ENCODE results near the gene NMT1. TPM values are rescaled to one million over a fixed set of nuclear protein-coding genes. Genes with fewer than 3 reads are reported as not detected.

The NMT1 gene
- total and polyA plus RNA-seq, 2 of the 13 experiments (the other 11 are each of a cell fraction or from before 2014, with no cell fraction given) = 75.7 to 142 TPM

DNA sequence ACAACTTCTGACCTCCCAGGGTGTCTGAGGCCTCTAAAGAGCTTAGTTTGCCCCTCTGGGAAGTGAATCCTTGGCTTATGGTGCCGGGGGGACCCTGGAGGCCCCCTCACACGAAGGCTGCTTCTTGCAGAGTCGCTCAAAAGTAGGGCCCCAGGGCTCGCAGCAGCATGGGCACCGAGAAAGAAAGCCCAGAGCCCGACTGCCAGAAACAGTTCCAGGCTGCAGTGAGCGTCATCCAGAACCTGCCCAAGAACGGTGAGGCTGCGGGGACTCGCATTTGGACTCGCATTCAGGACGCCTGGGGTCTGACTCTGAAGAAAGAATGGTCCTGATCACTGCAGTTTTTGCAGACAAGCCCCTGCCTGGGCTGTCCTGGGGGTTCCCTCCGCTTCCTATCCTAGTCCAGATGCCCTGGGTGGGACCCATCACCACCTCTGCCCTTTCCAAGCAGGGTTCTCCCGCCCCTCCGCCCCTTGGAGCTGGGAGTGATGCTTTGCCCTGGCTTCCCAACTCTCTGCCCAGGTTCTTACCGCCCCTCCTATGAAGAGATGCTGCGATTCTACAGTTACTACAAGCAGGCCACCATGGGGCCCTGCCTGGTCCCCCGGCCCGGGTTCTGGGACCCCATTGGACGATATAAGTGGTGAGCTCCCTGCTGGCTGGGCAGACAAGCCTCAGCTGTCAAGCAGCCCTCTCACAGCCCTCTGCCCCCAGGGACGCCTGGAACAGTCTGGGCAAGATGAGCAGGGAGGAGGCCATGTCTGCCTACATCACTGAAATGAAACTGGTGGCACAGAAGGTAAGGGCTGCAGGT lies 75.1 kb downstream of the NMT1 start (continued):
- TF ChIP-seq, protein P1, sequence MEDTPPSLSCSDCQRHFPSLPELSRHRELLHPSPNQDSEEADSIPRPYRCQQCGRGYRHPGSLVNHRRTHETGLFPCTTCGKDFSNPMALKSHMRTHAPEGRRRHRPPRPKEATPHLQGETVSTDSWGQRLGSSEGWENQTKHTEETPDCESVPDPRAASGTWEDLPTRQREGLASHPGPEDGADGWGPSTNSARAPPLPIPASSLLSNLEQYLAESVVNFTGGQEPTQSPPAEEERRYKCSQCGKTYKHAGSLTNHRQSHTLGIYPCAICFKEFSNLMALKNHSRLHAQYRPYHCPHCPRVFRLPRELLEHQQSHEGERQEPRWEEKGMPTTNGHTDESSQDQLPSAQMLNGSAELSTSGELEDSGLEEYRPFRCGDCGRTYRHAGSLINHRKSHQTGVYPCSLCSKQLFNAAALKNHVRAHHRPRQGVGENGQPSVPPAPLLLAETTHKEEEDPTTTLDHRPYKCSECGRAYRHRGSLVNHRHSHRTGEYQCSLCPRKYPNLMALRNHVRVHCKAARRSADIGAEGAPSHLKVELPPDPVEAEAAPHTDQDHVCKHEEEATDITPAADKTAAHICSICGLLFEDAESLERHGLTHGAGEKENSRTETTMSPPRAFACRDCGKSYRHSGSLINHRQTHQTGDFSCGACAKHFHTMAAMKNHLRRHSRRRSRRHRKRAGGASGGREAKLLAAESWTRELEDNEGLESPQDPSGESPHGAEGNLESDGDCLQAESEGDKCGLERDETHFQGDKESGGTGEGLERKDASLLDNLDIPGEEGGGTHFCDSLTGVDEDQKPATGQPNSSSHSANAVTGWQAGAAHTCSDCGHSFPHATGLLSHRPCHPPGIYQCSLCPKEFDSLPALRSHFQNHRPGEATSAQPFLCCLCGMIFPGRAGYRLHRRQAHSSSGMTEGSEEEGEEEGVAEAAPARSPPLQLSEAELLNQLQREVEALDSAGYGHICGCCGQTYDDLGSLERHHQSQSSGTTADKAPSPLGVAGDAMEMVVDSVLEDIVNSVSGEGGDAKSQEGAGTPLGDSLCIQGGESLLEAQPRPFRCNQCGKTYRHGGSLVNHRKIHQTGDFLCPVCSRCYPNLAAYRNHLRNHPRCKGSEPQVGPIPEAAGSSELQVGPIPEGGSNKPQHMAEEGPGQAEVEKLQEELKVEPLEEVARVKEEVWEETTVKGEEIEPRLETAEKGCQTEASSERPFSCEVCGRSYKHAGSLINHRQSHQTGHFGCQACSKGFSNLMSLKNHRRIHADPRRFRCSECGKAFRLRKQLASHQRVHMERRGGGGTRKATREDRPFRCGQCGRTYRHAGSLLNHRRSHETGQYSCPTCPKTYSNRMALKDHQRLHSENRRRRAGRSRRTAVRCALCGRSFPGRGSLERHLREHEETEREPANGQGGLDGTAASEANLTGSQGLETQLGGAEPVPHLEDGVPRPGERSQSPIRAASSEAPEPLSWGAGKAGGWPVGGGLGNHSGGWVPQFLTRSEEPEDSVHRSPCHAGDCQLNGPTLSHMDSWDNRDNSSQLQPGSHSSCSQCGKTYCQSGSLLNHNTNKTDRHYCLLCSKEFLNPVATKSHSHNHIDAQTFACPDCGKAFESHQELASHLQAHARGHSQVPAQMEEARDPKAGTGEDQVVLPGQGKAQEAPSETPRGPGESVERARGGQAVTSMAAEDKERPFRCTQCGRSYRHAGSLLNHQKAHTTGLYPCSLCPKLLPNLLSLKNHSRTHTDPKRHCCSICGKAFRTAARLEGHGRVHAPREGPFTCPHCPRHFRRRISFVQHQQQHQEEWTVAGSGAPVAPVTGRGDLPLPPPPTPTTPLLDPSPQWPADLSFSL (CRISPR knock-in tag; IDR thresholded peaks at IDR 0.05) = no peak
- TF ChIP-seq SAFB2 (CRISPR knock-in tag; IDR thresholded peaks at IDR 0.05; ENCODE audit: borderline replicate concordance, low read depth) (0 out of 2 replicates have a peak, but pooled peaks have one; percentile 9), KLF13 (CRISPR knock-in tag; IDR thresholded peaks at IDR 0.05) (0 out of 2 replicates have a peak, but pooled peaks have one; percentile 31), WIZ (CRISPR knock-in tag; IDR thresholded peaks at IDR 0.05) (peak; percentile 63), ZNF256 (CRISPR knock-in tag; conservative IDR thresholded peaks at IDR 0.05) (peak; percentile 8; the same call in 1 of the 2 replicates), SRY (CRISPR knock-in tag; IDR thresholded peaks at IDR 0.05) (no peak), ZNF224 (CRISPR knock-in tag; IDR thresholded peaks at IDR 0.05) (0 out of 2 replicates have a peak, but pooled peaks have one; percentile 73), KMT2A (CRISPR knock-in tag; IDR thresholded peaks at IDR 0.05) (no peak), ZNF891 (CRISPR knock-in tag; IDR thresholded peaks at IDR 0.05) (peak; percentile 66; the same call in 1 of the 2 replicates), MED13 (CRISPR knock-in tag; IDR thresholded peaks at IDR 0.05) (0 out of 2 replicates have a peak, but pooled peaks have one; percentile 13), DRAP1 (CRISPR knock-in tag; IDR thresholded peaks at IDR 0.05) (no peak), SP2 (CRISPR knock-in tag; IDR thresholded peaks at IDR 0.05) (no peak), RXRA (CRISPR knock-in tag; IDR thresholded peaks at IDR 0.05) (peak; percentile 5; the same call in 1 of the 2 replicates)
- TF ChIP-seq, protein P2, sequence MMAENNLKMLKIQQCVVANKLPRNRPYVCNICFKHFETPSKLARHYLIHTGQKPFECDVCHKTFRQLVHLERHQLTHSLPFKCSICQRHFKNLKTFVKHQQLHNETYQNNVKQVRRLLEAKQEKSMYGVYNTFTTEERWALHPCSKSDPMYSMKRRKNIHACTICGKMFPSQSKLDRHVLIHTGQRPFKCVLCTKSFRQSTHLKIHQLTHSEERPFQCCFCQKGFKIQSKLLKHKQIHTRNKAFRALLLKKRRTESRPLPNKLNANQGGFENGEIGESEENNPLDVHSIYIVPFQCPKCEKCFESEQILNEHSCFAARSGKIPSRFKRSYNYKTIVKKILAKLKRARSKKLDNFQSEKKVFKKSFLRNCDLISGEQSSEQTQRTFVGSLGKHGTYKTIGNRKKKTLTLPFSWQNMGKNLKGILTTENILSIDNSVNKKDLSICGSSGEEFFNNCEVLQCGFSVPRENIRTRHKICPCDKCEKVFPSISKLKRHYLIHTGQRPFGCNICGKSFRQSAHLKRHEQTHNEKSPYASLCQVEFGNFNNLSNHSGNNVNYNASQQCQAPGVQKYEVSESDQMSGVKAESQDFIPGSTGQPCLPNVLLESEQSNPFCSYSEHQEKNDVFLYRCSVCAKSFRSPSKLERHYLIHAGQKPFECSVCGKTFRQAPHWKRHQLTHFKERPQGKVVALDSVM (CRISPR knock-in tag; IDR thresholded peaks at IDR 0.05) = no peak
- TF ChIP-seq, protein P3, sequence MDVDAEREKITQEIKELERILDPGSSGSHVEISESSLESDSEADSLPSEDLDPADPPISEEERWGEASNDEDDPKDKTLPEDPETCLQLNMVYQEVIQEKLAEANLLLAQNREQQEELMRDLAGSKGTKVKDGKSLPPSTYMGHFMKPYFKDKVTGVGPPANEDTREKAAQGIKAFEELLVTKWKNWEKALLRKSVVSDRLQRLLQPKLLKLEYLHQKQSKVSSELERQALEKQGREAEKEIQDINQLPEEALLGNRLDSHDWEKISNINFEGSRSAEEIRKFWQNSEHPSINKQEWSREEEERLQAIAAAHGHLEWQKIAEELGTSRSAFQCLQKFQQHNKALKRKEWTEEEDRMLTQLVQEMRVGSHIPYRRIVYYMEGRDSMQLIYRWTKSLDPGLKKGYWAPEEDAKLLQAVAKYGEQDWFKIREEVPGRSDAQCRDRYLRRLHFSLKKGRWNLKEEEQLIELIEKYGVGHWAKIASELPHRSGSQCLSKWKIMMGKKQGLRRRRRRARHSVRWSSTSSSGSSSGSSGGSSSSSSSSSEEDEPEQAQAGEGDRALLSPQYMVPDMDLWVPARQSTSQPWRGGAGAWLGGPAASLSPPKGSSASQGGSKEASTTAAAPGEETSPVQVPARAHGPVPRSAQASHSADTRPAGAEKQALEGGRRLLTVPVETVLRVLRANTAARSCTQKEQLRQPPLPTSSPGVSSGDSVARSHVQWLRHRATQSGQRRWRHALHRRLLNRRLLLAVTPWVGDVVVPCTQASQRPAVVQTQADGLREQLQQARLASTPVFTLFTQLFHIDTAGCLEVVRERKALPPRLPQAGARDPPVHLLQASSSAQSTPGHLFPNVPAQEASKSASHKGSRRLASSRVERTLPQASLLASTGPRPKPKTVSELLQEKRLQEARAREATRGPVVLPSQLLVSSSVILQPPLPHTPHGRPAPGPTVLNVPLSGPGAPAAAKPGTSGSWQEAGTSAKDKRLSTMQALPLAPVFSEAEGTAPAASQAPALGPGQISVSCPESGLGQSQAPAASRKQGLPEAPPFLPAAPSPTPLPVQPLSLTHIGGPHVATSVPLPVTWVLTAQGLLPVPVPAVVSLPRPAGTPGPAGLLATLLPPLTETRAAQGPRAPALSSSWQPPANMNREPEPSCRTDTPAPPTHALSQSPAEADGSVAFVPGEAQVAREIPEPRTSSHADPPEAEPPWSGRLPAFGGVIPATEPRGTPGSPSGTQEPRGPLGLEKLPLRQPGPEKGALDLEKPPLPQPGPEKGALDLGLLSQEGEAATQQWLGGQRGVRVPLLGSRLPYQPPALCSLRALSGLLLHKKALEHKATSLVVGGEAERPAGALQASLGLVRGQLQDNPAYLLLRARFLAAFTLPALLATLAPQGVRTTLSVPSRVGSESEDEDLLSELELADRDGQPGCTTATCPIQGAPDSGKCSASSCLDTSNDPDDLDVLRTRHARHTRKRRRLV (CRISPR knock-in tag; IDR thresholded peaks at IDR 0.05) = no peak

Measured in HepG2 (cell line).